ENCODE results near the gene EXOSC2. TPM values are rescaled to one million over a fixed set of nuclear protein-coding genes. Genes with fewer than 3 reads are reported as not detected.

Gene EXOSC2
- total RNA-seq, 1 donor from 2014 or later: 22.4 TPM

GRCh38 chr9:130660326-130660682 lies 33.3 kb upstream of the EXOSC2 start:
- TF ChIP-seq, protein P1, sequence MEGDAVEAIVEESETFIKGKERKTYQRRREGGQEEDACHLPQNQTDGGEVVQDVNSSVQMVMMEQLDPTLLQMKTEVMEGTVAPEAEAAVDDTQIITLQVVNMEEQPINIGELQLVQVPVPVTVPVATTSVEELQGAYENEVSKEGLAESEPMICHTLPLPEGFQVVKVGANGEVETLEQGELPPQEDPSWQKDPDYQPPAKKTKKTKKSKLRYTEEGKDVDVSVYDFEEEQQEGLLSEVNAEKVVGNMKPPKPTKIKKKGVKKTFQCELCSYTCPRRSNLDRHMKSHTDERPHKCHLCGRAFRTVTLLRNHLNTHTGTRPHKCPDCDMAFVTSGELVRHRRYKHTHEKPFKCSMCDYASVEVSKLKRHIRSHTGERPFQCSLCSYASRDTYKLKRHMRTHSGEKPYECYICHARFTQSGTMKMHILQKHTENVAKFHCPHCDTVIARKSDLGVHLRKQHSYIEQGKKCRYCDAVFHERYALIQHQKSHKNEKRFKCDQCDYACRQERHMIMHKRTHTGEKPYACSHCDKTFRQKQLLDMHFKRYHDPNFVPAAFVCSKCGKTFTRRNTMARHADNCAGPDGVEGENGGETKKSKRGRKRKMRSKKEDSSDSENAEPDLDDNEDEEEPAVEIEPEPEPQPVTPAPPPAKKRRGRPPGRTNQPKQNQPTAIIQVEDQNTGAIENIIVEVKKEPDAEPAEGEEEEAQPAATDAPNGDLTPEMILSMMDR (conservative IDR thresholded peaks at IDR 0.05; ENCODE audit: low read depth, low read length): no peak
- DNase-seq (ENCODE audit: low read depth): no peak
- peak overlapping the region; percentile 27 for H3K4me3 ChIP-seq (ENCODE audit: low read depth, low read length)

DNA sequence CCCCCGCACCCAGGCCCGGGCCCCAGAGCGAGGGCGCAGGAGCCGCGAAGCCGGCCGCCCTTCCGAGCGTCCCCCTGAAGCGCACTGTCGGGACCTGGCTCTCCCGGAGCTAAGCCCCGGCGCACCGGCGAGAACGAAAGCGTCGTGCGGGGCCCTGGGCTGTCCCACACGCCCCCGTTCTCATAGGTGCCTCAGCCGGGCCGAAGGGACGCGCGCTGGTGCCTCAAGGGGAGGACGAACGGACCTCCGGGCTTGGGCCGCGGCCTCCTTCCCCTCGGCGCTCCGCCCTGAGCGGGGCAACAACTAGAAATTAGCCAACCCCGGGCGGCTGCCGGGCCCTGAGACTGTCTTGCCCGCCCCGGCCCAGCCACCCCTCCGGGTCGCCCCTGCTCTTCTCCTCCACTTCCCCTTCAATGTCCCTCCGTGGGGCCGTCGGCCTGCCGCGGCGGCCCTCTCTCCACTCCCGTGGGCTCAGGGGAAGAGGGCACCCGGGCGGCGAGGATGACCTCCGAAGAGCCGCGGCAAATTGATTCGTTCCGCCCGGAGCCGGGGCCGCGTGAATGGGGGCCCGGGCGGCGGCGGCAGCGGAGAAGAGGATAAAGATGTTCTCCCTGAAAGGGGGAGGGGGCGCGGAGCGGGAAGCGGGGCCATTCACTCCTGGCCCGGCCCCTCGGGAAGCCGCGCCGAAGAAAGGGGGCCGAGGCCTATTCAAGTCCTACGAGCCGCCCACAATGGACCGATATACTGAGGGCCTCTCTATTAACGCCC lies 32.7 kb upstream of the EXOSC2 start:
- no peak for DNase-seq (ENCODE audit: low read depth)
- TF ChIP-seq, protein P1 (conservative IDR thresholded peaks at IDR 0.05; ENCODE audit: low read depth, low read length): no peak
- peak overlapping the region; percentile 27 for H3K4me3 ChIP-seq (ENCODE audit: low read depth, low read length)

GRCh38 chr9:130661451-130662098 lies 32.0 kb upstream of the EXOSC2 start:
- DNase-seq (ENCODE audit: low read depth): no peak
- TF ChIP-seq, protein P1 (conservative IDR thresholded peaks at IDR 0.05; ENCODE audit: low read depth, low read length): no peak
- no peak overlapping the region for H3K4me3 ChIP-seq (ENCODE audit: low read depth, low read length)

DNA sequence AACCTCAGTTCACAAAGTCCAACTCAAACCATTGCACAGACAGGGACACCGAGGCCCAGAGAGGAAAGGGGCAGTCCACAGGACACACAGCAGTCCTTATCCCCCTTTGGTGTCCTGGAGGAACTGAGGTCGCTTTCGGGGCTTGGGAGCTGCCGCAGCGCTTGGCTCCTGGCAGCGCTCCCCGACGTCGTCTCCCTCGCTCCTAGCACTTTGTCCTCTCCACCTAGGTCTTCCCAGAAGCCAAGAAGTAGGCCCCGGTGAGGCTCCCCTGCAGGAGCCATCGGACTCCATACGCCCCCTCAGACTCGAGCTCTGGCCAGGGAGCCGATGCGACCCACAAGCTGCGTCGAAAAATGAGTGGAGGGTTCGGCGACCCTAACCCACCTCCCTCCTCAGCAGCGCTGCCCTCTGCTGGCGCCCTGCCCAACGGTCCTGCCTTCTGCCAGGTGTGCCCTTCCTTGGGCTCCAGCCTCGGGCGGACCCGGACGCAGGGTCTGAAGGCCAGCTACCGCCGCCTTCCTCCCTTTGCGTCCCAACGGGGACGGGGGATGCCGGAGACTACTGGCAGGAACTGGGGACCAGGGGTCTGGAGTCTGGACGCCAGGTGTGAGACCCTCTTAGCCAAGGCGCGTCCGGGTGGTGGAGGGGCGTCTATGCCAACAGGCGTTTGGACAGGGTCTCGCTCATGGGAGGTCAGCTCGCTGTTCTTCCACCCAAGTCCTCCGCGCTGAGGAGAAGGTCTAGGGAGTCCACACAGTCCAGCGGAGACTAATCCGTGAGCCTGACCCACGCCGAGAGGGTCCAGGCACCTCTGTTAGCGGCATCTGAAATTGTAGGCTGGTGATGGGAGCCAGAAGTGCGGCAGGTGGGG lies 31.2 kb upstream of the EXOSC2 start:
- H3K4me3 ChIP-seq (ENCODE audit: low read depth, low read length): no peak overlapping the region
- TF ChIP-seq, protein P1 (conservative IDR thresholded peaks at IDR 0.05; ENCODE audit: low read depth, low read length): no peak
- DNase-seq (ENCODE audit: low read depth): no peak

- DNase-seq (ENCODE audit: low read depth): no peak
- H3K4me3 ChIP-seq (ENCODE audit: low read depth, low read length): no peak overlapping the region
- TF ChIP-seq, protein P1 (conservative IDR thresholded peaks at IDR 0.05; ENCODE audit: low read depth, low read length): no peak
These were observed 30.7 kb upstream of the EXOSC2 start for GRCh38 chr9:130662970-130663257.

- TF ChIP-seq, protein P1 (conservative IDR thresholded peaks at IDR 0.05; ENCODE audit: low read depth, low read length): no peak
- no peak overlapping the region for H3K4me3 ChIP-seq (ENCODE audit: low read depth, low read length)
- no peak for DNase-seq (ENCODE audit: low read depth)
These were observed 30.2 kb upstream of the EXOSC2 start for GRCh38 chr9:130663258-130663976.

Measured in epithelial cell of proximal tubule (primary cell).